SU-DHL-6 (cell line): Measurements from ENCODE around the gene SPATA2.

Source experiments
- H2AFZ ChIP-seq: fragments of 200-600 bp; sonication (generic); 2 replicates; pipeline ENCODE4 v1.6.1; 2014; ENCODE audit warnings: low read depth, mild to moderate bottlenecking, moderate library complexity, mixed read lengths, antibody characterized with exemption, low read length; ENCODE audit not compliant: severe bottlenecking
- H3F3A ChIP-seq: fragments of 200-600 bp; shearing (Covaris generic); 2 replicates; pipeline ENCODE4 v1.6.0; 2016; ENCODE audit warnings: antibody characterized with exemption, mild to moderate bottlenecking; ENCODE audit not compliant: insufficient read depth
- H3K27ac ChIP-seq: fragments of 200-600 bp; sonication (generic); 2 replicates; pipeline ENCODE4 v1.5.1; 2016; ENCODE audit warnings: low read depth, mild to moderate bottlenecking, low read length, moderate library complexity, mixed read lengths
- H3K27me3 ChIP-seq: fragments of 200-600 bp; sonication (generic), shearing (Covaris generic); 2 replicates; pipeline ENCODE4 v1.6.0; 2014; ENCODE audit warnings: mild to moderate bottlenecking, low read length
- H3K36me3 ChIP-seq: fragments of 200-600 bp; sonication (generic); 2 replicates; pipeline ENCODE4 v1.6.1; 2014; ENCODE audit warnings: mild to moderate bottlenecking, low read length, mixed read lengths
- H3K4me2 ChIP-seq: fragments of 300-600, 200-600 bp; shearing (Covaris generic), sonication (generic); 2 replicates; pipeline ENCODE4 v1.6.0; 2014; ENCODE audit warnings: low read length, low read depth, mild to moderate bottlenecking; ENCODE audit not compliant: poor library complexity, severe bottlenecking
- H3K4me3 ChIP-seq: fragments of 200-600 bp; sonication (generic); 2 replicates; pipeline ENCODE4 v1.5.1; 2014; ENCODE audit warnings: antibody characterized with exemption, low read length, mild to moderate bottlenecking, mixed read lengths; ENCODE audit not compliant: insufficient read depth, poor library complexity, severe bottlenecking
- H3K79me2 ChIP-seq: fragments of 200-600 bp; sonication (generic); 2 replicates; pipeline ENCODE4 v1.6.1; 2014; ENCODE audit warnings: mild to moderate bottlenecking, low read length, moderate library complexity; ENCODE audit not compliant: insufficient read depth
- H3K9ac ChIP-seq: fragments of 200-600 bp; sonication (generic); 2 replicates; pipeline ENCODE4 v1.7.0; 2014; ENCODE audit warnings: mild to moderate bottlenecking, low read length
- H3K9me2 ChIP-seq: fragments of 200-600 bp; sonication (generic); replicated peaks from 2 replicates; pipeline ENCODE4 v1.6.1; 2014; ENCODE audit warnings: low read length; ENCODE audit not compliant: insufficient read depth
- H3K9me3 ChIP-seq: fragments of 200-600 bp; sonication (generic); 2 replicates; pipeline ENCODE4 v1.6.1; 2014; ENCODE audit warnings: low read length, mixed read lengths; ENCODE audit not compliant: insufficient read depth
- H4K20me1 ChIP-seq: fragments of 200-600 bp; sonication (generic); 2 replicates; pipeline ENCODE4 v1.6.1; 2014; ENCODE audit warnings: low read depth, mild to moderate bottlenecking, antibody characterized with exemption, low read length, moderate library complexity, mixed read lengths
- EZH2phosphoT487 ChIP-seq: fragments of 200-600 bp; sonication (generic), shearing (Covaris generic); conservative IDR thresholded peaks from 2 replicates; pipeline ENCODE4 v1.6.1; 2018; ENCODE audit warnings: mild to moderate bottlenecking, antibody characterized with exemption, low read length, moderate library complexity, mixed read lengths
- TF ChIP-seq, protein P1 (sequence below): fragments of 200-600 bp; sonication (generic); IDR thresholded peaks from one replicate; pipeline ENCODE4 v1.5.1; 2017; ENCODE audit warnings: antibody characterized with exemption, mild to moderate bottlenecking, low read length, moderate library complexity; ENCODE audit not compliant: insufficient read depth, poor library complexity, severe bottlenecking

The SPATA2 gene

GRCh38 chr20:49955167-49955566 lies 39.8 kb upstream of the SPATA2 start:
- no peaks in the 10 kb centered on the region for H3K27me3 ChIP-seq
- no peak for TF ChIP-seq EZH2phosphoT487
- TF ChIP-seq, protein P1, sequence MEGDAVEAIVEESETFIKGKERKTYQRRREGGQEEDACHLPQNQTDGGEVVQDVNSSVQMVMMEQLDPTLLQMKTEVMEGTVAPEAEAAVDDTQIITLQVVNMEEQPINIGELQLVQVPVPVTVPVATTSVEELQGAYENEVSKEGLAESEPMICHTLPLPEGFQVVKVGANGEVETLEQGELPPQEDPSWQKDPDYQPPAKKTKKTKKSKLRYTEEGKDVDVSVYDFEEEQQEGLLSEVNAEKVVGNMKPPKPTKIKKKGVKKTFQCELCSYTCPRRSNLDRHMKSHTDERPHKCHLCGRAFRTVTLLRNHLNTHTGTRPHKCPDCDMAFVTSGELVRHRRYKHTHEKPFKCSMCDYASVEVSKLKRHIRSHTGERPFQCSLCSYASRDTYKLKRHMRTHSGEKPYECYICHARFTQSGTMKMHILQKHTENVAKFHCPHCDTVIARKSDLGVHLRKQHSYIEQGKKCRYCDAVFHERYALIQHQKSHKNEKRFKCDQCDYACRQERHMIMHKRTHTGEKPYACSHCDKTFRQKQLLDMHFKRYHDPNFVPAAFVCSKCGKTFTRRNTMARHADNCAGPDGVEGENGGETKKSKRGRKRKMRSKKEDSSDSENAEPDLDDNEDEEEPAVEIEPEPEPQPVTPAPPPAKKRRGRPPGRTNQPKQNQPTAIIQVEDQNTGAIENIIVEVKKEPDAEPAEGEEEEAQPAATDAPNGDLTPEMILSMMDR, result no peak
- no peak overlapping the region for H3K9ac ChIP-seq
- H3K4me2 ChIP-seq, result no peak overlapping the region
- H3K27ac ChIP-seq, result no peak overlapping the region
- H3F3A ChIP-seq, result peaks cover 4% of the 10 kb centered on the region
- no peaks in the 10 kb centered on the region for H3K9me3 ChIP-seq
- H3K79me2 ChIP-seq, result no peaks in the 10 kb centered on the region
- H4K20me1 ChIP-seq, result no peaks in the 10 kb centered on the region
- H2AFZ ChIP-seq, result no peak overlapping the region
- H3K4me3 ChIP-seq, result no peak overlapping the region
- no peaks in the 10 kb centered on the region for H3K9me2 ChIP-seq
- H3K36me3 ChIP-seq, result peaks cover 11% of the 10 kb centered on the region

DNA sequence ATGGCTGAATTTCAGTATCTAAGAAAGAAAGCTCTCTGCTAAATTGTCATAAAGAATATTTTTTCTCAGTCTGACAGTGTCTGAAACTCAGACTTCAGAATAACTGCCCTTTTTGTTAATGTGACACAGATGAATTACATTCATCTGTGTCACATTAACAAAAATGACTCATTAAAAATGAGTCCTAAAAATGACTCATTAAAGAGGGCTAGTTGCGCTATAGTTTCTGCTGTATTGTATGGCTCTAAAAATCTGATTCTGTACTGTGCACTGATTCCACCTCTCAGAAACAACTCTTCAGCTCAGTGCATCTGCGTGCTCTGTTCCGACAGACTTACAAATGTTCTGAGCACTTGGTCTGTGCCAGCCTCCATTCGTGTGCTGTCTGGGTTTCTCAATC lies 35.8 kb upstream of the SPATA2 start:
- Histone ChIP-seq H3K9ac (no peak overlapping the region), H3K27ac (no peak overlapping the region), H3K4me3 (no peak overlapping the region), H3K79me2 (no peaks in the 10 kb centered on the region), H2AFZ (no peak overlapping the region), H3F3A (no peaks in the 10 kb centered on the region), H3K27me3 (no peaks in the 10 kb centered on the region), H3K9me3 (no peaks in the 10 kb centered on the region), H3K4me2 (no peak overlapping the region), H4K20me1 (no peaks in the 10 kb centered on the region), H3K9me2 (no peaks in the 10 kb centered on the region), H3K36me3 (peaks cover 17% of the 10 kb centered on the region)
- no peak for TF ChIP-seq EZH2phosphoT487
- TF ChIP-seq, protein P1, result no peak

GRCh38 chr20:49948809-49949507 lies 33.6 kb upstream of the SPATA2 start:
- H3K27me3 ChIP-seq, result no peaks in the 10 kb centered on the region
- no peak overlapping the region for H3K9ac ChIP-seq
- H3K4me3 ChIP-seq, result no peak overlapping the region
- no peaks in the 10 kb centered on the region for H4K20me1 ChIP-seq
- TF ChIP-seq EZH2phosphoT487, result no peak
- TF ChIP-seq, protein P1, result no peak
- no peaks in the 10 kb centered on the region for H3K79me2 ChIP-seq
- no peaks in the 10 kb centered on the region for H3K9me2 ChIP-seq
- H3K4me2 ChIP-seq, result no peak overlapping the region
- H2AFZ ChIP-seq, result no peak overlapping the region
- peaks cover 24% of the 10 kb centered on the region for H3K36me3 ChIP-seq
- no peaks in the 10 kb centered on the region for H3F3A ChIP-seq
- H3K9me3 ChIP-seq, result no peaks in the 10 kb centered on the region
- no peak overlapping the region for H3K27ac ChIP-seq
